ENCODE measurements around the gene MTM1.

MTM1 gene

GRCh38 chrX:150651906-150652305, 83.5 kb downstream of the MTM1 start (continued):
- TF ChIP-seq OSR2 (tag by site-specific recombination; IDR thresholded peaks at IDR 0.05), result no peak
- TF ChIP-seq ZNF394 (tag by site-specific recombination; IDR thresholded peaks at IDR 0.05; ENCODE audit: borderline replicate concordance), result no peak
- TF ChIP-seq REST (tag by site-specific recombination; IDR thresholded peaks at IDR 0.05), result no peak
- TF ChIP-seq, protein P1, sequence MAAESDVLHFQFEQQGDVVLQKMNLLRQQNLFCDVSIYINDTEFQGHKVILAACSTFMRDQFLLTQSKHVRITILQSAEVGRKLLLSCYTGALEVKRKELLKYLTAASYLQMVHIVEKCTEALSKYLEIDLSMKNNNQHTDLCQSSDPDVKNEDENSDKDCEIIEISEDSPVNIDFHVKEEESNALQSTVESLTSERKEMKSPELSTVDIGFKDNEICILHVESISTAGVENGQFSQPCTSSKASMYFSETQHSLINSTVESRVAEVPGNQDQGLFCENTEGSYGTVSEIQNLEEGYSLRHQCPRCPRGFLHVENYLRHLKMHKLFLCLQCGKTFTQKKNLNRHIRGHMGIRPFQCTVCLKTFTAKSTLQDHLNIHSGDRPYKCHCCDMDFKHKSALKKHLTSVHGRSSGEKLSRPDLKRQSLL (tag by site-specific recombination; IDR thresholded peaks at IDR 0.05), result no peak
- TF ChIP-seq ZNF18 (tag by site-specific recombination; IDR thresholded peaks at IDR 0.05), result no peak
- TF ChIP-seq SALL2 (tag by site-specific recombination; IDR thresholded peaks at IDR 0.05; ENCODE audit: borderline replicate concordance), result no peak
- TF ChIP-seq ZBTB26 (tag by site-specific recombination; optimal IDR thresholded peaks at IDR 0.05), result no peak
- no peak for TF ChIP-seq ZNF223 (tag by site-specific recombination; IDR thresholded peaks at IDR 0.05)

GRCh38 chrX:150655788-150656187, 87.4 kb downstream of the MTM1 start:
- Histone ChIP-seq H3K36me3 (ENCODE audit: control insufficient read depth in 2 of 2, insufficient read depth in 1 of 2, low read length in 2 of 2) (no peaks in the 10 kb centered on the region; a peak in 1 of 3 replicates), H3K9me3 (ENCODE audit: control insufficient read depth, insufficient read depth, low read depth, low read length) (no peaks in the 10 kb centered on the region), H3K4me3 (ENCODE audit: low read depth, low read length) (no peak overlapping the region), H3K27ac (ENCODE audit: extremely low read depth, low read depth, low read length) (no peak overlapping the region), H3K4me1 (ENCODE audit: control insufficient read depth, insufficient read depth, low read length) (no peaks in the 10 kb centered on the region)
- POLR2A ChIA-PET, result no interaction called here
- TF ChIP-seq SETDB1 (IDR thresholded peaks at IDR 0.05; ENCODE audit: insufficient read length, low read length) (no peak), PRDM1 (tag by site-specific recombination; IDR thresholded peaks at IDR 0.05) (no peak), ZFP41 (tag by site-specific recombination; IDR thresholded peaks at IDR 0.05; ENCODE audit: borderline replicate concordance) (no peak), ZNF510 (tag by site-specific recombination; IDR thresholded peaks at IDR 0.05; ENCODE audit: insufficient replicate concordance) (no peak), ZNF239 (tag by site-specific recombination; IDR thresholded peaks at IDR 0.05) (no peak), ATF2 (tag by site-specific recombination; IDR thresholded peaks at IDR 0.05; ENCODE audit: low read depth) (peak; percentile 48; the same call in 1 of the 2 replicates), PRDM2 (tag by site-specific recombination; IDR thresholded peaks at IDR 0.05; ENCODE audit: borderline replicate concordance) (no peak)
- TF ChIP-seq, protein P2, sequence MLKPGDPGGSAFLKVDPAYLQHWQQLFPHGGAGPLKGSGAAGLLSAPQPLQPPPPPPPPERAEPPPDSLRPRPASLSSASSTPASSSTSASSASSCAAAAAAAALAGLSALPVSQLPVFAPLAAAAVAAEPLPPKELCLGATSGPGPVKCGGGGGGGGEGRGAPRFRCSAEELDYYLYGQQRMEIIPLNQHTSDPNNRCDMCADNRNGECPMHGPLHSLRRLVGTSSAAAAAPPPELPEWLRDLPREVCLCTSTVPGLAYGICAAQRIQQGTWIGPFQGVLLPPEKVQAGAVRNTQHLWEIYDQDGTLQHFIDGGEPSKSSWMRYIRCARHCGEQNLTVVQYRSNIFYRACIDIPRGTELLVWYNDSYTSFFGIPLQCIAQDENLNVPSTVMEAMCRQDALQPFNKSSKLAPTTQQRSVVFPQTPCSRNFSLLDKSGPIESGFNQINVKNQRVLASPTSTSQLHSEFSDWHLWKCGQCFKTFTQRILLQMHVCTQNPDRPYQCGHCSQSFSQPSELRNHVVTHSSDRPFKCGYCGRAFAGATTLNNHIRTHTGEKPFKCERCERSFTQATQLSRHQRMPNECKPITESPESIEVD (tag by site-specific recombination; IDR thresholded peaks at IDR 0.05), result peak; percentile 12; the same call in 1 of the 2 replicates
- CTCF ChIA-PET, result no interaction called here
